AG10803 (cell line): Measurements from ENCODE around the gene LCE2B.
"Not testable (repeated sequence)": the region's sequence is repeated elsewhere in the genome, so short reads cannot be mapped to it uniquely, and the experiment has no call there.

Experiments used
- DNase-seq: peaks from one replicate; pipeline ENCODE4 v3.0.0; 2010; ENCODE audit warnings: low read depth
- H3K4me3 ChIP-seq: 2 replicates; pipeline ENCODE4 v1.5.1; 2011; ENCODE audit warnings: mild to moderate bottlenecking, low read length, control low read depth
- CTCF ChIP-seq: conservative IDR thresholded peaks from 2 replicates; pipeline ENCODE4 v1.5.1; 2011; ENCODE audit warnings: mild to moderate bottlenecking, low read length, control low read depth, inconsistent platforms

The LCE2B gene

GRCh38 chr1:152685823-152686222, at the start of gene LCE2B:
LCE2B (plus strand) TSS chr1:152686123; CDS start chr1:152686844, 721 bp downstream.
- H3K4me3 ChIP-seq, DNase-seq: not testable (repeated sequence)

GRCh38 chr1:152640351-152640750, 45.6 kb upstream of the LCE2B start:
- no peak for DNase-seq
- no peak for TF ChIP-seq CTCF

GRCh38 chr1:152643945-152644344, 42.0 kb upstream of the LCE2B start:
- no peak for TF ChIP-seq CTCF
- H3K4me3 ChIP-seq: no peak overlapping the region
- no peak for DNase-seq

More at GRCh38 chr1:152640351-152640750, 45.6 kb upstream of the LCE2B start:
- no peak overlapping the region for H3K4me3 ChIP-seq

GRCh38 chr1:152645146-152645545, 40.8 kb upstream of the LCE2B start:
- no peak overlapping the region for H3K4me3 ChIP-seq
- no peak for TF ChIP-seq CTCF
- no peak for DNase-seq

GRCh38 chr1:152646656-152647055, 39.3 kb upstream of the LCE2B start:
- peak; percentile 9 for DNase-seq
- no peak for TF ChIP-seq CTCF
- no peak overlapping the region for H3K4me3 ChIP-seq

- peak; percentile 76 for TF ChIP-seq CTCF
- no peak overlapping the region for H3K4me3 ChIP-seq
- peak; percentile 50 for DNase-seq
Measured at GRCh38 chr1:152654110-152654509, 31.8 kb upstream of the LCE2B start.

GRCh38 chr1:152656459-152656858, 29.5 kb upstream of the LCE2B start:
- DNase-seq: no peak
- H3K4me3 ChIP-seq: no peak overlapping the region
- TF ChIP-seq CTCF: no peak

- TF ChIP-seq CTCF: no peak
- H3K4me3 ChIP-seq: no peak overlapping the region
- DNase-seq: no peak
Measured at GRCh38 chr1:152657677-152658076, 28.2 kb upstream of the LCE2B start.
